Measurements from ENCODE around the gene VPS8. TPM values are rescaled to one million over a fixed set of nuclear protein-coding genes. Genes with fewer than 3 reads are reported as not detected.
"Not testable (repeated sequence)": the region's sequence is repeated elsewhere in the genome, so short reads cannot be mapped to it uniquely, and the experiment has no call there.

Gene VPS8
- total RNA-seq, 1 experiment from 2014 or later = 33.8 TPM

DNA sequence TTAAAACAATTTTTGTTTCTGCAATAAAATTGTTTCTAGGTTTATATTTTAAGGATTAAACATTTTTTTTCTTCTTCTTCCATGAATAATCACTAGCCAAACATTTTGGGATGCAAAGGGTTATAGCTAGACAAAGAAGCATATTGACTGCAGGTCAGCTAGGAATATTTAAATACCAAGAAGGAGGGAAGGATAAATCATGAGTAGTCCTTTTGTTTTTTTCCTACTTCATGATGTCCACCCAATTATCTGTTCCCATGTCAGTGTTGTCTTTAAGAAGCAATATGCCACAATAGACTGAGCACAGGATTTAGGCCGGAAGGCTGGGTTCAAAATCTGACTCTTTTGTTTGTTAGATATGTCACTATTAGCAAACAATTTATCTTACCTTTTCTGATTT lies 82.1 kb downstream of the VPS8 start:
- Mint-ChIP-seq H3K27ac (ENCODE audit: low read depth, unreplicated experiment) (no peak overlapping the region), H3K9me3 (ENCODE audit: unreplicated experiment) (no peaks in the 10 kb centered on the region), H3K4me3 (ENCODE audit: unreplicated experiment) (no peak overlapping the region), H3K36me3 (ENCODE audit: insufficient read depth, unreplicated experiment) (no peaks in the 10 kb centered on the region), H3K4me1 (ENCODE audit: insufficient read depth, unreplicated experiment) (no peaks in the 10 kb centered on the region), H3K27me3 (ENCODE audit: insufficient read depth, unreplicated experiment) (no peaks in the 10 kb centered on the region)
- CTCF ChIA-PET = no interaction called here
- no peak for DNase-seq (ENCODE audit: unreplicated experiment)
- intact Hi-C loops (cut with micrococcal nuclease) = no loop called here
- POLR2A ChIA-PET = no interaction called here
- no TSS peak for BruUV-seq (replicated peaks)
- no peak for TF ChIP-seq CTCF (IDR thresholded peaks at IDR 0.05; ENCODE audit: unreplicated experiment)

DNA sequence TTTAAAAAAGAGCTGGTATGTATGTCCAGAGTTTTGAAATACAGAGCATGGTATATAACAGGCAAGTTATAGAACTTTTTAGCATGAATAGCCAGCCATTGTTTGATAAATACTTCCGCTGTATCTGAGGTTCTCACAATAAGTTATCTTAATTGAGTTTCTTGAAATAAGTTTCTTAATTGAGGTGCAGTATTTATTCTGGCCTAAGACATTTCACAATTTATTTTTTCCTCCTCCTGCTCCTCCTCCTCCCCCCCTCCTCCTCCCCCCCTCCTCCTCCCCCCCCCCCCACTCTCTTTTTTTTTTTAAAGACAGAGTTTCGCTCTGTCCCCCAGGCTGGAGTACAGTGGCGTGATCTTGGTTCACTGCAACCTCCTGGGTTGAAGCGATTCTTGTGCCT lies 83.4 kb downstream of the VPS8 start:
- TF ChIP-seq CTCF (IDR thresholded peaks at IDR 0.05; ENCODE audit: unreplicated experiment) = no peak

GRCh38 chr3:184896336-184896735 lies 84.4 kb downstream of the VPS8 start:
- ChIA-PET CTCF (no interaction called here), POLR2A (interaction anchor here (0.6 kb wide), 1 partner anchor 10 kb away, joined by 3 read pairs; no protein-coding TSS in a partner anchor)
- TF ChIP-seq CTCF (IDR thresholded peaks at IDR 0.05; ENCODE audit: unreplicated experiment) = no peak
- no TSS peak for BruUV-seq (replicated peaks)
- DNase-seq (ENCODE audit: unreplicated experiment) = no peak
- H3K27me3 Mint-ChIP-seq (ENCODE audit: insufficient read depth, unreplicated experiment) = no peaks in the 10 kb centered on the region
- H3K4me3 Mint-ChIP-seq (ENCODE audit: unreplicated experiment) = no peak overlapping the region
- H3K36me3 Mint-ChIP-seq (ENCODE audit: insufficient read depth, unreplicated experiment) = no peaks in the 10 kb centered on the region
- intact Hi-C loops (cut with micrococcal nuclease) = no loop called here
- H3K27ac Mint-ChIP-seq (ENCODE audit: low read depth, unreplicated experiment) = no peak overlapping the region
- no peaks in the 10 kb centered on the region for H3K4me1 Mint-ChIP-seq (ENCODE audit: insufficient read depth, unreplicated experiment)
- no peaks in the 10 kb centered on the region for H3K9me3 Mint-ChIP-seq (ENCODE audit: unreplicated experiment)

More for the DNA sequence above, 83.4 kb downstream of the VPS8 start:
- CTCF ChIA-PET = interaction anchor here (0.6 kb wide), 1 partner anchor 42 kb away, joined by 4 read pairs; no protein-coding TSS in a partner anchor
- H3K36me3 Mint-ChIP-seq (ENCODE audit: insufficient read depth, unreplicated experiment) = no peaks in the 10 kb centered on the region
- no peak overlapping the region for H3K27ac Mint-ChIP-seq (ENCODE audit: low read depth, unreplicated experiment)
- BruUV-seq (replicated peaks) = no TSS peak
- no peak for DNase-seq (ENCODE audit: unreplicated experiment)
- H3K9me3 Mint-ChIP-seq (ENCODE audit: unreplicated experiment) = no peaks in the 10 kb centered on the region
- POLR2A ChIA-PET = no interaction called here
- H3K27me3 Mint-ChIP-seq (ENCODE audit: insufficient read depth, unreplicated experiment) = no peaks in the 10 kb centered on the region
- intact Hi-C loops (cut with micrococcal nuclease) = no loop called here
- no peak overlapping the region for H3K4me3 Mint-ChIP-seq (ENCODE audit: unreplicated experiment)
- H3K4me1 Mint-ChIP-seq (ENCODE audit: insufficient read depth, unreplicated experiment) = no peaks in the 10 kb centered on the region

- Mint-ChIP-seq H3K9me3 (ENCODE audit: unreplicated experiment) (no peaks in the 10 kb centered on the region), H3K4me1 (ENCODE audit: insufficient read depth, unreplicated experiment) (no peaks in the 10 kb centered on the region), H3K27me3 (ENCODE audit: insufficient read depth, unreplicated experiment) (no peaks in the 10 kb centered on the region), H3K4me3 (ENCODE audit: unreplicated experiment) (no peak overlapping the region), H3K36me3 (ENCODE audit: insufficient read depth, unreplicated experiment) (peaks cover 8% of the 10 kb centered on the region), H3K27ac (ENCODE audit: low read depth, unreplicated experiment) (no peak overlapping the region)
- no TSS peak for BruUV-seq (replicated peaks)
- intact Hi-C loops (cut with micrococcal nuclease) = no loop called here
- no peak for TF ChIP-seq CTCF (IDR thresholded peaks at IDR 0.05; ENCODE audit: unreplicated experiment)
- CTCF ChIA-PET = interaction anchor here (0.5 to 0.9 kb wide), 2 partner anchors 201 to 316 kb away, joined by 3 read pairs; no protein-coding TSS in a partner anchor
- POLR2A ChIA-PET = interaction anchor here (0.9 kb wide), 1 partner anchor 37 kb away, joined by 3 read pairs; no protein-coding TSS in a partner anchor
- no peak for DNase-seq (ENCODE audit: unreplicated experiment)
Observed at GRCh38 chr3:184899953-184900595, 88.1 kb downstream of the VPS8 start.

- DNase-seq (ENCODE audit: unreplicated experiment); H3K9me3 Mint-ChIP-seq (ENCODE audit: unreplicated experiment); CTCF ChIA-PET; H3K4me3 Mint-ChIP-seq (ENCODE audit: unreplicated experiment); H3K27ac Mint-ChIP-seq (ENCODE audit: low read depth, unreplicated experiment); BruUV-seq (replicated peaks); POLR2A ChIA-PET; H3K27me3 Mint-ChIP-seq (ENCODE audit: insufficient read depth, unreplicated experiment); intact Hi-C loops (cut with micrococcal nuclease); H3K4me1 Mint-ChIP-seq (ENCODE audit: insufficient read depth, unreplicated experiment): not testable (repeated sequence)
- peaks cover 21% of the 10 kb centered on the region for H3K36me3 Mint-ChIP-seq (ENCODE audit: insufficient read depth, unreplicated experiment)
Observed at GRCh38 chr3:184907031-184907430, 95.1 kb downstream of the VPS8 start.
